HepG2 (cell line): ENCODE measurements around the gene CFAP69. TPM values are rescaled to one million over a fixed set of nuclear protein-coding genes. Genes with fewer than 3 reads are reported as not detected.

Source experiments
- ARHGAP35 ChIP-seq: sonication (generic); formaldehyde crosslinking; IDR thresholded peaks from 2 replicates; pipeline ENCODE4 v1.9.0; 2022; ENCODE audit warnings: mild to moderate bottlenecking, inconsistent platforms, moderate library complexity, missing genetic modification reagents, borderline replicate concordance
- CBFB ChIP-seq: sonication (generic); formaldehyde crosslinking; IDR thresholded peaks from 2 replicates; pipeline ENCODE4 v1.4.0; 2020; ENCODE audit warnings: missing genetic modification reagents
- CC2D1A ChIP-seq: sonication (generic); formaldehyde crosslinking; IDR thresholded peaks from 2 replicates; pipeline ENCODE4 v1.8.1; 2023; ENCODE audit warnings: mild to moderate bottlenecking, missing genetic modification reagents
- CCDC6 ChIP-seq: sonication (generic); formaldehyde crosslinking; IDR thresholded peaks from 2 replicates; pipeline ENCODE4 v1.8.1; 2022; ENCODE audit warnings: mild to moderate bottlenecking, missing genetic modification reagents, moderate library complexity
- CENPX ChIP-seq: sonication (generic); formaldehyde crosslinking; IDR thresholded peaks from 2 replicates; pipeline ENCODE4 v1.9.0; 2021; ENCODE audit warnings: mild to moderate bottlenecking, missing genetic modification reagents, moderate library complexity
- EED ChIP-seq: sonication (generic); formaldehyde crosslinking; IDR thresholded peaks from 2 replicates; pipeline ENCODE4 v1.5.0; 2020; ENCODE audit warnings: mild to moderate bottlenecking, missing genetic modification reagents
- GATAD1 ChIP-seq: IDR thresholded peaks from 2 replicates; pipeline ENCODE4 v1.6.1; 2016; ENCODE audit warnings: missing genetic modification reagents, missing compliant biosample characterization
- MXI1 ChIP-seq: IDR thresholded peaks from 3 replicates; pipeline ENCODE4 v1.6.1; 2012; ENCODE audit warnings: low read depth, low read length, inconsistent platforms, borderline replicate concordance
- NFIB ChIP-seq: sonication (generic); formaldehyde crosslinking; IDR thresholded peaks from 2 replicates; pipeline ENCODE4 v1.9.0; 2021; ENCODE audit warnings: missing genetic modification reagents, mild to moderate bottlenecking, borderline replicate concordance
- PAWR ChIP-seq: sonication (generic); formaldehyde crosslinking; IDR thresholded peaks from 2 replicates; pipeline ENCODE4 v1.4.0; 2020; ENCODE audit warnings: missing genetic modification reagents, mild to moderate bottlenecking, borderline replicate concordance
- POLR2G ChIP-seq: fragments of 200-400 bp; formaldehyde crosslinking; IDR thresholded peaks from 2 replicates; pipeline ENCODE4 v1.6.1; 2018; ENCODE audit warnings: mild to moderate bottlenecking, low read depth, low read length, moderate library complexity
- PPARG ChIP-seq: conservative IDR thresholded peaks from 2 replicates; pipeline ENCODE4 v1.6.1; 2016; ENCODE audit warnings: missing biosample characterization, missing genetic modification reagents
- RNF2 ChIP-seq: fragments of 450-650 bp; conservative IDR thresholded peaks from 2 replicates; pipeline ENCODE4 v1.6.1; 2016; ENCODE audit warnings: low read depth
- SCMH1 ChIP-seq: sonication (generic); formaldehyde crosslinking; IDR thresholded peaks from 2 replicates; pipeline ENCODE4 v1.9.0; 2021; ENCODE audit warnings: missing genetic modification reagents, mild to moderate bottlenecking, borderline replicate concordance
- SOX6 ChIP-seq, 2 experiments: fragments of 450-650 bp in 1 of 2; sonication (generic) in 1 of 2; formaldehyde crosslinking in 1 of 2; IDR thresholded peaks; 2 replicates each; pipeline versions ENCODE4 v1.4.0 to v1.6.1; 2017 to 2020; ENCODE audit warnings: antibody characterized with exemption in 1 of 2, mild to moderate bottlenecking in 1 of 2, missing genetic modification reagents in 1 of 2
- TOE1 ChIP-seq: sonication (generic); formaldehyde crosslinking; IDR thresholded peaks from 2 replicates; pipeline ENCODE4 v1.4.0; 2020; ENCODE audit warnings: mild to moderate bottlenecking, missing genetic modification reagents
- TP53 ChIP-seq: sonication (generic); formaldehyde crosslinking; conservative IDR thresholded peaks from 2 replicates; pipeline ENCODE4 v1.4.0; 2020; ENCODE audit warnings: missing genetic modification reagents
- ZBTB3 ChIP-seq: sonication (generic); formaldehyde crosslinking; IDR thresholded peaks from 2 replicates; pipeline ENCODE4 v1.4.0; 2020; ENCODE audit warnings: low read depth, mild to moderate bottlenecking, moderate library complexity, missing genetic modification reagents, borderline replicate concordance
- ZFP36L1 ChIP-seq: sonication (generic); formaldehyde crosslinking; IDR thresholded peaks from 2 replicates; pipeline ENCODE4 v1.8.0; 2022; ENCODE audit warnings: mild to moderate bottlenecking, missing genetic modification reagents, moderate library complexity
- ZNF205 ChIP-seq: IDR thresholded peaks from 2 replicates; pipeline ENCODE4 v1.6.1; 2018; ENCODE audit warnings: missing biosample characterization, missing genetic modification reagents
- ZNF235 ChIP-seq: sonication (generic); formaldehyde crosslinking; IDR thresholded peaks from 2 replicates; pipeline ENCODE4 v1.8.1; 2023; ENCODE audit warnings: mild to moderate bottlenecking, missing genetic modification reagents, borderline replicate concordance
- ZNF496 ChIP-seq: sonication (generic); formaldehyde crosslinking; IDR thresholded peaks from 2 replicates; pipeline ENCODE4 v1.8.1; 2023; ENCODE audit warnings: mild to moderate bottlenecking, moderate library complexity, missing genetic modification reagents; ENCODE audit not compliant: insufficient replicate concordance
- ZNF7 ChIP-seq: IDR thresholded peaks from 2 replicates; pipeline ENCODE4 v1.6.1; 2016; ENCODE audit warnings: missing biosample characterization, missing genetic modification reagents
- ZNF768 ChIP-seq: sonication (generic); formaldehyde crosslinking; IDR thresholded peaks from 2 replicates; pipeline ENCODE4 v1.4.0; 2020; ENCODE audit warnings: missing genetic modification reagents
- ZSCAN30 ChIP-seq: sonication (generic); formaldehyde crosslinking; IDR thresholded peaks from 2 replicates; pipeline ENCODE4 v1.5.0; 2020; ENCODE audit warnings: mild to moderate bottlenecking, missing genetic modification reagents
- polyA plus RNA-seq, 8 experiments: library from polyadenylated mRNA; depleted of rRNA in 3 of 8; stranded (reverse) in 7 of 8; unstranded in 1 of 8; fragments of >200 nt; fragmentation: Illumina TruSeq in 4 of 8; extraction: Trizol in 4 of 8; gene quantifications; 2 replicates each; pipeline versions ENCODE4 v1.2.1 to v1.2.3, GENCODE V29; 2011 to 2016; ENCODE audit warnings: low read depth in 4 of 8, missing spikeins in 1 of 8, mixed read lengths in 1 of 8; ENCODE audit not compliant: insufficient read depth in 1 of 8
- total RNA-seq, 5 experiments: library from RNA; depleted of rRNA; stranded (reverse); fragments of >200 nt; fragmentation: Illumina TruSeq; extraction: Trizol; gene quantifications; 2 replicates each; pipeline ENCODE4 v1.2.3, GENCODE V29; 2016; ENCODE audit warnings: low read depth in 1 of 5
- TF ChIP-seq, protein P1 (sequence below), 2 experiments: sonication (generic) in 1 of 2; formaldehyde crosslinking in 1 of 2; IDR thresholded peaks; 2 replicates each; pipeline versions ENCODE4 v1.4.0 to v1.6.1; 2018 to 2020; ENCODE audit warnings: missing genetic modification reagents in 2 of 2, borderline replicate concordance in 1 of 2, low read depth in 1 of 2, mild to moderate bottlenecking in 1 of 2, missing biosample characterization in 1 of 2
- TF ChIP-seq, protein P2 (sequence below): sonication (generic); formaldehyde crosslinking; IDR thresholded peaks from 2 replicates; pipeline ENCODE4 v1.4.0; 2020; ENCODE audit warnings: missing genetic modification reagents, borderline replicate concordance

The CFAP69 gene
- total and polyA plus RNA-seq, 2 of the 13 experiments (the other 11 are each of a cell fraction or from before 2014, with no cell fraction given), result 2.2 to 4.0 TPM

DNA sequence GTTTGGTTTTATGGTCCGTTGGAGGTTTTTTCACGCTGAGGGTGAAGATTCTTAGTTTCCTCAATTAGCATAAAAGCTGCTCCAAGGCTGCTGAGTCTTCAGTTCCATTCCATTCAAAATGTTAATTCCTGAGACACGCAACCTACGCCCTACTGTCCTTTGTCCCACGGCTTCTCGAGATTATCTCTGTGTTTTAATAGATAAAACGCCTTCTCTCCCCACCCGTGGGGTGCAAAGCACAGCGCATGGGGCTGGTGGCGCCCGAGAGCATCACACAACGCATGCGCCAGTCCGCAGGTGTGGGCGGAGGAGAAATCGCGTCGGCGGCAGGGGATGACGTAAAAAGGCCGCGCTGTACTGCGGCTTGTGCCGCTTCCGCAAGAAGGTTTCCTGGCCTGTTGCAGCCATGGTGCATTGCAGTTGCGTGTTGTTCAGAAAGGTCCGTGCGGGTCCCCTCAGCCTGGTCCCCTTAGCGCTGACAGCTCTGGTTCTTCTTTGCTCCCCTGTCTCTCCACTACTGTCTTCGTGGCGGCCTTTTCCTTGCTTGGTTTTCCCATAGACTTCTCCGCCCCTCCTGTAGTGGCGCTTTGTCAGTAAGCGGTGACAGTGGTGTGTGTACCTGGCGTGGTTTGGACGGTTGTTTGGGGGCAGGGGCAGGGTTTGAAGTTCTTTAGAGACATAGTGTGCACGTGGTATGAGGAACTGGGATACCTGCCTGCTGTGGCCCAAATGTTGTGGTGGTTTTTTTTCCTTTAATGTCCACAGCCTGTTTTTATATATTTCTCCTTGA is 101.6 kb downstream of the CFAP69 start, which contains the start of gene GTPBP10 (continued):
- TF ChIP-seq CC2D1A (no peak), ARHGAP35 (CRISPR knock-in tag) (no peak), ZNF496 (CRISPR knock-in tag) (no peak), ZFP36L1 (CRISPR knock-in tag) (no peak), PAWR (CRISPR knock-in tag) (no peak), SOX6 (IDR thresholded peaks at IDR 0.05) (no peak), SOX6 (CRISPR knock-in tag; IDR thresholded peaks at IDR 0.05) (peak; percentile 82), POLR2G (peak; percentile 94), ZNF768 (CRISPR knock-in tag) (no peak), GATAD1 (CRISPR knock-in tag) (peak; percentile 98), ZNF205 (CRISPR knock-in tag) (no peak), ZBTB3 (CRISPR knock-in tag) (no peak; the same call in 1 of the 2 replicates), PPARG (CRISPR knock-in tag) (peak; percentile 55), NFIB (CRISPR knock-in tag) (no peak; the same call in 1 of the 2 replicates), SCMH1 (CRISPR knock-in tag) (no peak), EED (CRISPR knock-in tag) (no peak), ZNF7 (CRISPR knock-in tag) (no peak), TOE1 (CRISPR knock-in tag) (no peak), CBFB (CRISPR knock-in tag) (peak; percentile 87), ZNF235 (CRISPR knock-in tag) (no peak), CENPX (CRISPR knock-in tag) (no peak), ZSCAN30 (CRISPR knock-in tag) (no peak), TP53 (CRISPR knock-in tag) (no peak), CCDC6 (CRISPR knock-in tag) (no peak), MXI1 (peak; percentile 89; the same call in 1 of the 3 replicates), RNF2 (peak; percentile 49; the same call in 1 of the 2 replicates)
- TF ChIP-seq, protein P1, sequence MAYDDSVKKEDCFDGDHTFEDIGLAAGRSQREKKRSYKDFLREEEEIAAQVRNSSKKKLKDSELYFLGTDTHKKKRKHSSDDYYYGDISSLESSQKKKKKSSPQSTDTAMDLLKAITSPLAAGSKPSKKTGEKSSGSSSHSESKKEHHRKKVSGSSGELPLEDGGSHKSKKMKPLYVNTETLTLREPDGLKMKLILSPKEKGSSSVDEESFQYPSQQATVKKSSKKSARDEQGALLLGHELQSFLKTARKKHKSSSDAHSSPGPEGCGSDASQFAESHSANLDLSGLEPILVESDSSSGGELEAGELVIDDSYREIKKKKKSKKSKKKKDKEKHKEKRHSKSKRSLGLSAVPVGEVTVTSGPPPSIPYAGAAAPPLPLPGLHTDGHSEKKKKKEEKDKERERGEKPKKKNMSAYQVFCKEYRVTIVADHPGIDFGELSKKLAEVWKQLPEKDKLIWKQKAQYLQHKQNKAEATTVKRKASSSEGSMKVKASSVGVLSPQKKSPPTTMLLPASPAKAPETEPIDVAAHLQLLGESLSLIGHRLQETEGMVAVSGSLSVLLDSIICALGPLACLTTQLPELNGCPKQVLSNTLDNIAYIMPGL (CRISPR knock-in tag; IDR thresholded peaks at IDR 0.05; ENCODE audit: borderline replicate concordance in 1 of 2, low read depth in 1 of 2), result peak; percentile 89 to 91; a peak in 3 of 4 replicates
- TF ChIP-seq, protein P2, sequence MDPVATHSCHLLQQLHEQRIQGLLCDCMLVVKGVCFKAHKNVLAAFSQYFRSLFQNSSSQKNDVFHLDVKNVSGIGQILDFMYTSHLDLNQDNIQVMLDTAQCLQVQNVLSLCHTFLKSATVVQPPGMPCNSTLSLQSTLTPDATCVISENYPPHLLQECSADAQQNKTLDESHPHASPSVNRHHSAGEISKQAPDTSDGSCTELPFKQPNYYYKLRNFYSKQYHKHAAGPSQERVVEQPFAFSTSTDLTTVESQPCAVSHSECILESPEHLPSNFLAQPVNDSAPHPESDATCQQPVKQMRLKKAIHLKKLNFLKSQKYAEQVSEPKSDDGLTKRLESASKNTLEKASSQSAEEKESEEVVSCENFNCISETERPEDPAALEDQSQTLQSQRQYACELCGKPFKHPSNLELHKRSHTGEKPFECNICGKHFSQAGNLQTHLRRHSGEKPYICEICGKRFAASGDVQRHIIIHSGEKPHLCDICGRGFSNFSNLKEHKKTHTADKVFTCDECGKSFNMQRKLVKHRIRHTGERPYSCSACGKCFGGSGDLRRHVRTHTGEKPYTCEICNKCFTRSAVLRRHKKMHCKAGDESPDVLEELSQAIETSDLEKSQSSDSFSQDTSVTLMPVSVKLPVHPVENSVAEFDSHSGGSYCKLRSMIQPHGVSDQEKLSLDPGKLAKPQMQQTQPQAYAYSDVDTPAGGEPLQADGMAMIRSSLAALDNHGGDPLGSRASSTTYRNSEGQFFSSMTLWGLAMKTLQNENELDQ, result no peak
